IPS-NIHi11 (cell line): Measurements from ENCODE around the gene IBSP.
A peak's percentile ranks its signal among the peaks of the same experiment; 100 is the strongest.

Experiments used
- DNase-seq: peaks from one replicate; pipeline ENCODE4 v3.0.0; 2012; ENCODE audit warnings: mixed read lengths, low spot score

IBSP gene, protein sequence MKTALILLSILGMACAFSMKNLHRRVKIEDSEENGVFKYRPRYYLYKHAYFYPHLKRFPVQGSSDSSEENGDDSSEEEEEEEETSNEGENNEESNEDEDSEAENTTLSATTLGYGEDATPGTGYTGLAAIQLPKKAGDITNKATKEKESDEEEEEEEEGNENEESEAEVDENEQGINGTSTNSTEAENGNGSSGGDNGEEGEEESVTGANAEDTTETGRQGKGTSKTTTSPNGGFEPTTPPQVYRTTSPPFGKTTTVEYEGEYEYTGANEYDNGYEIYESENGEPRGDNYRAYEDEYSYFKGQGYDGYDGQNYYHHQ

DNA sequence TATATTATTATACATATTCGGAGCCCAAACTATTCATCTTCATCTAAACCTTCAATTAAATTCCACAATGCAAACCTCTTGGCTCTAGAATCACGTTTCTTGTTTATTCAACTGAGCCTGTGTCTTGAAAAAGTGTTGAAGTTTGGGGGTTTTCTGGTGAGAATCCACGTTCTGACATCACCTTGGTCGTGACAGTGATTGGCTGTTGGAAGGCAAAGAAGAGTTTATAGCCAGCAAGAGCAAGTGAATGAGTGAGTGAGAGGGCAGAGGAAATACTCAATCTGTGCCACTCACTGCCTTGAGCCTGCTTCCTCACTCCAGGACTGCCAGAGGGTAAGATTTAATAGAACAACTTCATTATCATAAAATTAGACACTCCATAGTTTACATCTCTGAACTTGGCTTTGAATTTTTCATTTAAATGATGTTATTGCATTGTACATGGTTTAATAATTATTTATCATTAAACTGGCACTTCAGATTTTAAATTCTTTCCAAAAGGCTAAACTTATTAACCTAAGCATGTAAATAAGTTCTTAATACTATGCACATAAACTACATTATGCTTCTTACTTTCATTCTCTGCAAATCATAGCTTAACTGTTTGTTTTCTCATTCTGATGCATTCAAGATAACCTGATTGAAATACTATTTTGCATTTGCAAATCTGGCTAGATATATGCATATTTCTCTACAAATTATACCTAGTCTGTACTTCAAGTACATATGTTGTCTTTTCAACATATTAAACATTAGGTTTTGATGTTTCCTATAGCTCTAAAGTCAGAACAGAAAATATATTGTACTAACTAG lies at the start of gene IBSP:
Gene IBSP, plus strand, starts transcription at position 254 of the 813 bp plus-strand sequence. CDS start 2,808 bp downstream, outside the sequence.
- DNase-seq = no peak

DNA sequence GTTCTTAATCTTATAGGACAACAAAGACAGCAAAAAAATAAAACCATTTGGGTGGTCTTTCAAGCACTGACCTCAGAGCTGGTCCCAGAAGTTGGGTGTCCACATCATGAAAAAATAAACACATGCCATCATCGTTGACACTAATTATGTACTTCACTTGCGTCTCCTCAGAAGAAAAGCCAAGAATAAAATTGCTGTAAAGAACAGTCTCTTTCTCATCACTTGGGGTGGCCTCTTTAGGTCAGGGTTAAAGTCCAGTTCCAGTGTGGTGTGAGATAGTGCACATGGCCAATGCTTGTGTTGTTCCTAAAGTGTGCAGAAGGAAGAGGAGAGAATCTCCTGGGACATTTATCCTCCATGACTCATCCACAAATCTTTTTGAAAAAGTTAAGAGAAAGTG lies 49.5 kb upstream of the IBSP start:
- DNase-seq = no peak

DNA sequence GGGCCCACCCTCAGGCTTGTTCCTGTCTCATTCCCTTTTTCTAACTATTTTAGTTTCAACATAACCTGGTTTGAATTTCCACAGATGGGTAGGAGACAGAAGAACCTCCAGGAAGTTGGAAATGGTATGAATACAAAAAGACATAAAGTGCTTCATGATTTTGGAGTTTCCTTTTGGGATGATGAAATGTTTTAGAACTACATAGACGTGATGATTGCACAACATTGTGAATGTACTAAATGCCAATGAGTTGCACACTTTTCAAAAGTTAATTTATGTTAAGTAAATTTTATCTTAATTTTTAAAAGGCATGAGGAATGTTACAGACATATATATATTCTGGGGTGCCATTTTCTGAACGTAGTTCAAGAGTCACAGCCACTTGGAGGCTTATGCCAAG lies 41.1 kb upstream of the IBSP start:
- no peak for DNase-seq

DNA sequence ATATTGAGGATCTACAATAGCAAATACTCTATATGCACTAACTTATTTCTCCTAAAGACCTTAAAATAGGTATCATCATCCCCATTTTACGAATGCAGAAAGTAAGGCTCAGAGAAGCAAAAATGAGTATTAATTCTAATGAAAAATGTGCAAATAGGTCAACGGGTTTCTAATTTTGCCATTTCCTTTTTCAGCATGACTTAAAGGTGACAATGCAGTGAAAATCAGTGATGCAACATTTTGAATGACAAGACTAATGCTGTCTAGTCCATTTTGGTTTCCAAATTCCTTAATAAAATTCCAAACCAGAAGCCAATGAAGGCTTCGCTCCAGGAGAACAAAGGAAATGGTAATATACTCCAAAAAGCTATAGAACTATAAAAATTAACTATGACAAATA lies 37.0 kb upstream of the IBSP start:
- DNase-seq = no peak

DNA sequence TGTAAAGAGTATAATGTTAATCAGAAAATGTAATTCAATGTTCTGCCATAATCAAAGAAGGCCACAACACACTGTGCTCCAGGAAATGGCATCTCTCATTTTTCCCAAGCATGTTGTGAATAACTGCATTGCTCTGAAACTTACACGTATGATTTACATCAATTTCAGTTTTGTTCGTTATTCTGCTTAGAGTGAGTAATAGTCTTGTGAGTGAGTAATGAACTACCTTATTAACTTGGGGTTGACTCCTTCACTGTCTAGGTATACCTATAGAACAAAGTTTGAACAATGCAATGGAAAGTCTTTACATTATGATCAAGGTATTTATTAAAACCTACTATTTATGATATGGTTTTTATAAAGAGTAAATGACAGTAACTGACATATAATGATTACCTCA lies 17.8 kb upstream of the IBSP start:
- no peak for DNase-seq

DNA sequence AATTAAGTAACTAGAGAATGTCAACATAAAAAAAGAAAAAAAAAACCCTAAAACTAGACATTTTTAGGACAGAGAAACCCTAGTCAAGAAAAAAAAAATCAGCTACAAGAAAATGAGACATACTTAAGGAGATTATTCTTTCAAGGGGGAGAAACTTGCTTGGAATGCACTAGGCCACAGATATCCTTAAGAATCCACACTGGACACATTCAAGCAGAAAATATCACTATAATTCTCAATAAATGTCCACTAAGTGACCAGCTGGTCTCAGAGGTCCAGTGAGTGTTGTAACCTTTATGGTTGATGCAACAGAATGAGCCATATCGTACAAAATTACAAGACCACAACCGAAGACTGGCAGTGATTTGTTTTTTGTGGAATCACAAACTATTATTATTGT lies 15.6 kb upstream of the IBSP start:
- DNase-seq = no peak

DNA sequence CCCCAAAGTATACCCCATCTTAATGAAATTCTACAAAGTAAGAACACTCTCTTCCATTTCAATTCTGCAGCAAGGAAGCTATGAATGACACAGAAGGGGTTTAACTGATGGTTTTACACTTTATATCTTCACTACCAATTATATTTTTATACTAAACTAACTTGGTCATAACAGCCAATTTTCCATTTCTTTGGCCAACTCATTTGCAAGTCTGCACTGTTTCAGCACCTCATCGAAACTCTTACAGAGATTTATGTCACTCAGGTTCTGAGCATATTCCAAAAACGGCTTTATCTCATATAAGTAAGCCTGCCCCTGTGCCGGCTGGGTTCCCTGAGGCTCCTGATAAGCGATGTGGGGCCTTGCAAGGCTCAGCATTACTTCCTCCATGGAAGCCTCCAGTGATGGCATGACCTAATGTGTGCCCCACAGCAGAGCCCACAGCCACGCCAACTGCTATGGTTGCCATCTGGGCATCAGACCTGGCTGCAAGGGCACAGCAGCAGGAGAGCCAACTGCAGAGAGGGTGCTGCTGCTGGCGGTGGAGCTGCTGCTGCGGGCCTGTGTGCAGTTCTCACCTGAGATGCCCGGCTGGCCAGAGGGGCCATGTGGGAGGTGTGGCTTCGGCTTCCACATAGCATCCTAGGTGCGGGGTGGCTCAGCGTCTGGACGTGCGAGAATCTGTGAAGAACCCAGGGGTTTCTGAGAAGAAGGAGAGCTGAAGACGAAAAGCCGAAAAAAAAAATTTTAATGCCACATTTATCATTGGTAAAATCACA lies 13.4 kb upstream of the IBSP start:
- DNase-seq = no peak

DNA sequence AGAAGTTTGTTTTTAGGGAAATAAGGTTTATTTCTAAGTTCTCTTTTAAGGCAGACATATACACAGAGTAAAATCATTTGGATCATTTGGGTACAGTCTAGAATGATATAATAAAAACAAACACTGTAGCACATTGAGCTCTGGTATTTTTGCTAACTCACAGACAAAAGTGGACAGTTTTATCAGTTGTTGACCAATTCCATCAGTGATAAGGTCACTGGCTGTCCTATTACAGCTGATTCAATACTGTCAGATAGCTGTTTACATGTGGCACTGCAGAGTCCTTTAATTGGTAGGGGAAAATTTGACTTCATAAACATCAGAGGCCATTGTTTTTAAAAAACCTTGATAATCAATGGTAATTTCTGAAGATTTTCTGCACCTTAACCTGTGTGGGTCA lies 3.5 kb downstream of the IBSP start:
- DNase-seq = no peak

DNA sequence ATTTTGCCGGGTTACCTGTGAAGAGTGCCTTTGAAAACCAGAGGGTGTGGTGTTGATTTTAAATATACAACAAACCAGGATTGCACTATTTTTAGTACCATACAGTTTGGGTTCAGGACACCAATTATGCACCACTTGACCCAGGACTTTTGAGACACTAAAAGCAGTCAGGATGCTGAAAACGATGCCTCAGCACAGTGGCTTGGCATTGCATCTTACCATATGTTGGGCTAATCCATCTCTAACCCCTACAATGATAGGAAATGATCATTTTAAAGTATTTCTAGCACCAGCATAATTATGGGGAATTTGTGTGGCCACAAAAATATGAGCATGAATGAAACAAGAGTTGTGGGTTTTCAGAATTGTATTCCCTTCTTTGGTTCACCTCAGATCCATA lies 4.1 kb downstream of the IBSP start:
- DNase-seq = no peak

DNA sequence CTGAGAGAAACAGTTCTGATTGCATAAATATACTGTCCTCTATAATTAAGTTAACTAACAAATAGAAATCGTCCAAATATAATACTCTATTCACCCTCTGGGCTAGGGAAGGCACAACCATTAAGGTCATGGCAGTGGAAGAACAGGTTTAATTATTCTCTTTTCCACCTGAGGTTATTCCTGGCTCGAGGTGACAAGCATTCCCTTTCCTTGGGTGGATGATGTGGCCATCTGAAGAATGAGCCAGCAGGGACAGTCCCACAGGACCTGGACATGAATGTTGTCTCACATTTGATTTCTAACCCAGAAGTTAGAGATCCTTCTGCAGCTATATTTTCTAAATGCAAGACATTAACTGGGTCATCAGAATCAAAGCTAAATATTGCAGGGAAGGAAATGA lies 5.5 kb downstream of the IBSP start:
- no peak for DNase-seq

DNA sequence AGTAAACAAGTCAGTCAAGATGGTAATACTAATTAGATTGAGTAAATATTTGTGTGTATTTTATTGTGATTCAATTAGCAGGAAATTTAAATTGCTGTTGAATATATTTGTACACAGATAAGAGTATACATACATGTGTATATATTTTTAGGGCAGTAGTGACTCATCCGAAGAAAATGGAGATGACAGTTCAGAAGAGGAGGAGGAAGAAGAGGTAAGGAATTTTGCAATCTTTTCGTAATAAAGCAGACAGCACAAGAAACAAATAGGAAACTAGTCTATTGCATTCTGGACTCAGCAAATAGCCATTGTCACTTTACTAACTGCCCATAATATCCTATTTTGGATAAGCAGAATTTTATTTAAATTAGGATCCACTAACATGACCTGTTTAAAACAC lies 6.6 kb downstream of the IBSP start:
- no peak for DNase-seq

DNA sequence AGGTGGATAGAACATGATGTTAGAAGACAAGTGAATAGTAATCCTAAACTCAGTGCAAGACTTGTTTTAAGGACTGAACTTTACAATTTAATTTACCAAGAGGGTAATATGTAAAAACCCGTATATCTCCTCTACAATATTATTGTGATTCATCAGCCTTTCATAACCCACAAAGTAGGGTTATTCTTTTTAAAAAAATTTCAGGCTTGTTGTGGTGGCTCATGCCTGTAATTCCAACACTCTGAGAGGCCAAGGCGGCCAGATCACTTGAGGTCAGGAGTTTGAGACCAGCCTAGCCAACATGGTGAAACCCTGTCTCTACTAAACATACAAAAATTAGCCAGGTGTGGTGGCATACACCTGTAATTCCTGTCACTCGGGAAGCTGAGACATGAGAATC lies 7.2 kb downstream of the IBSP start:
- no peak for DNase-seq

DNA sequence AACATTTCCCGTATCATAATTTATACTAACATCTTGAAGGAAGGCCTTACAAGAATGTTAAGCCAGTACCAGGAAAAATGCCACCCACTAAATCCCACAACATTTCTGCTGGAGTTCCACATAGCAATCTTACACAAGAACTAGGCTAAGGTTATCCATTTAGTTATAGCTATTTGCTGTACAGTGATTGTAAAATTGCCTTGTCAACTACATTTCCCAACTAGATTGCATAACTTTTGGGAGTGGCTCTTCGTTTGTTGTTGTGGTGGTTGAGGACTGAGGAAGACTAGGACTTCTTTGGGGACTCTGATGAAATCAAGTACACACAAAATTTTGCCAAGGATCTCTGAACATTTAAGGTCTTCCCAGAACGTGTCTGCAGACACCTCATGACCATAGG lies 8.0 kb downstream of the IBSP start:
- DNase-seq = no peak

DNA sequence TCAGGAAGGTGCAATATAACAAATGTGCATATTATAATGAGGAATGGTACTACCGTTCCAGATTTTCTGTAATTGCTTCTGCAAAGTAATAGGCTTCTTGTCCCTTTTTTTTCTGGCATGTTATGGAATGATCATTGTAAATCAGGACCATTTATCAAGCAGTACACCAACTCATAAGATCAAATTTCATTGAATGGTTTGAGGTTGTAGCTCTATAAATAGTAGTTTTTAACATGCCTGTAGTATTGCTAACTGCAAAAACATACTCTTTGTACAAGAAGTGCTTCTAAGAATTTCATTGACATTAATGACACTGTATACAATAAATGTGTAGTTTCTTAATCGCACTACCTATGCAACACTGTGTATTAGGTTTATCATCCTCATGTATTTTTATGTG lies 12.6 kb downstream of the IBSP start:
- no peak for DNase-seq

DNA sequence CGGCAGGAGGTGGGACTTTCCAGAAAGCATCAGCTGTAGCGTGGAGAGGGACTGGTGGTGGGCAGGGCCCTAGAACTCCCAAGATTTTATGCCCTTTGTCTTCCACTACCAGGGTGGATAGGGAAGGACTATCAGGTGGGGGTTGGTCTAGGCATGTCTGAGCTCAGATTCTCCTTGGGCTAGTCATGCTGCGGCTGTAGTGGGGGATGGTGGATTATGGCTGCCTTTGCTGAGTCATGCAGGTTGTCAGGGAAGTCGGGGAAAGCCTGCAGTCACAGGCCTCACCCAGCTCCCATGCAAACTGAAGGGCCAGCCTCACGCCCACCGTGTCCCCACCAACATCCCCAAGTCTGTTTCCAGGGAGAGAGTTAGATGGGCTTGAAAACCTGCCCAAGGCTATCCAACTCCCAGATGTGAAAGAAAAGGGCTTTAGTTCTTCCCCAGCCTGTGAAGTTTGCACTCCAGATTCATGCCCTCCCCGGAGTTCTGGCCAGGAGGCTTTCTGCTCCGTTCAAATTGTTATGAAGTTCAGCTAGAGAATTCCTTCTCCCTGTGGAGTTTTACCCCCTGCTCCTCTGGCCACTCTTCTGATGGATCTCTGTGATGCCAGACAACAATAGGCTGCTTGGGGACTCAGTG lies 20.0 kb downstream of the IBSP start:
- peak; percentile 22 for DNase-seq

DNA sequence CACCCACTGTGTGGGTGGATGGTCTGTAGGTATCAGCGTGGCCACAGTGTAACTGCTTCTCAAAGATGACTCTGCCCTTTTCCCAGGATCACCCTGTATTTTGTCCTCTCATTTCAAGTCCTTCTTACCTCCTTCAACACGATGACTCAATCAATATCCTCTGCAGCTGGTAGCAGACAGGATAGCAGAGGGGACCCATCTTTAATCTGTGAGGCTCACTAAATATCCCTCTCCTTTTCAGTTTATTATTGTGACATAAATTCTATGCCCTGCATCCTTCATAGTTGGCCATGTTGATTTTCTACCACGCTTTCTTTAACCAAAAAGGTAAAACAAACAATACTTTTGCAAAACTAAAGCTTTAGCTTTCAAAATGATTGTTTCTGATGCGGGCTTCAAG lies 23.8 kb downstream of the IBSP start:
- no peak for DNase-seq

DNA sequence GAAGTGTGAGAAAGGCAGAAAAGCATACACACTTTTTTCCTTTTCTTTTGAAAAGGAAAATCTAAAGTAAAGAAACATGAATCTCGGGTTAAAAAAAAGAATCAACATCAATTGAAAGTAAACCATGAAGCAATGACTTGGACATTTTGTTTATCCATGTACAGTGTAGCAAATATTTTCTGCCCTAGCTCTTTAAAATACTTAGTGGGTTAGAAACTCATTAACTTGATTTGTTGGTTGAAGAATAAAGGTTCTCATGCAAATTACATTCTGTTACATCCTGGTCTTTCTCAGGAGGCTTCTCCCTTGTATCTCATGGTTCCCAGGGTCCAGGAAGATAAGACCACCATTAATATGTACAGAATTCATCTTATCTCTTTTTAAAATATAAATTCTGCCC lies 24.4 kb downstream of the IBSP start:
- DNase-seq = no peak

DNA sequence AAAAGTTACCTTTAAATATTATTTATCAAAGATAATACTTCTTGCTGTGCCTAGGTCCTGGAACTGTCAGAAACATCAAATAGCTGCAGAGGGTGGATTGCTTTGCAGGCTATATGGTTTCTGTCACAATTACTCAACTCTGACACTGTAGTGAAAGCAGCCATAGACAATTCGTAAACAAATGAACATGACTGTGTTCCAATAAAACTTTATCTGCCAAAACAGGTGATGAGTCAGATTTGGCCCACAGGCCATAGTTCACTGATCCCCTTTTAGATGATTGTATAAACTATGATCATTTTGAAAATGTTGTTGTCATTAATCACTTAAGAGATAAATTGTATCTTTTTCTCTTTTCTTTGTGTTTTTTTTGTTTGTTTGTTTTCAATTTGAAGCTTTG lies 25.0 kb downstream of the IBSP start:
- DNase-seq = no peak

DNA sequence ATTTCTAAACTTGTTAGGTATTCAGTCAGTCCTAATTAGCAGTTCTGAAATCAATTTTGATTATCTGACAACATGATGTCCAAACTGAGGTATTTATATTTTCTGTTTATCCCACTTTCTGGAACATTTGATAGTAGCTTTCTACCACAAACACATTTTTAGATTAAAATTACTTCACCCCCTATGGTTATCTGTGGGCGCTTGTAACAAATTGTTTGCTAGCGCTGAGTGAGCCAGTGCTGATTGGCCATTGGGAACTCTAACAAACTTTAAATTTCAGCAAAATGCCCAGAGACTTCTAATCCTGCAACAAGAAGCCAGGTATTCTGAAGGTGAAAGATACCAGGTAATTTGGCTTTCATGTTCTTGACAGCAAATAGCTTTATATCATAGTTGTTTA lies 33.3 kb downstream of the IBSP start, which contains the start of gene MEPE:
Gene MEPE, plus strand, starts transcription at position 301 of the 400 bp plus-strand sequence. CDS start 1,746 bp downstream, outside the sequence.
- no peak for DNase-seq

DNA sequence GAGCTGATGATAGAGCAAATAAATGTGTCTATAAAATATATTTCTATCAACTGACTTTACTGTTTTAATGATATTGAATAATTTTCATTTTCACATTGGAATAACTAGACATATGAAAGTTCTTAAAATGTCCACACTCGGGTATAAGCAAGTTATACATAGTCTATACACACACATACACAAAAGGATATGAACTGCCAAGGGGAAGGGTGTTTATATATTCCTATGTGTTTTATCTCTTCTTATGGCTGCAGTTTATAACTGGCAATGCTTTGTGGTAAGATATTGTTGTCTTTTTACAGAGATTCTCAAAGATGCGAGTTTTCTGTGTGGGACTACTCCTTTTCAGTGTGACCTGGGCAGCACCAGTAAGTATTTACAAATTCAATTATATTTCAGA lies 35.0 kb downstream of the IBSP start:
- no peak for DNase-seq

DNA sequence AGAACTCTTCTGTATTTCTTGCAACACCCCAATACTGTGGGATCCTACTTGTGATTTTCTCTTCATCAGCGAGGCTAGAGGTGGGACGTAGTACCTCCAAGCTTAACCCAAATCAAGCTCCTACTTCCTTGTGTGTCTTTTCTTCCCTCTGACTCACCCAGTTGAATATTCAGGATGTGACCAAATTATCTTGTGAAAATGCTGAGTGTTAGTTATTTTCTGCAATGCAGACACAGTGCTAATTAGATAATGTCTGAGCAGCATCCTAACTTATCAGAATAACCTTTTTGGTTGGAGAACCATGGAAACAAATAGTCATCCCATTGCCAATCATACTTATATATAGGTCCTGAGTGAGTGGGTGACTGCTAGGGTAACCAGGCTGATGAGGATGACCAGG lies 35.8 kb downstream of the IBSP start:
- no peak for DNase-seq

DNA sequence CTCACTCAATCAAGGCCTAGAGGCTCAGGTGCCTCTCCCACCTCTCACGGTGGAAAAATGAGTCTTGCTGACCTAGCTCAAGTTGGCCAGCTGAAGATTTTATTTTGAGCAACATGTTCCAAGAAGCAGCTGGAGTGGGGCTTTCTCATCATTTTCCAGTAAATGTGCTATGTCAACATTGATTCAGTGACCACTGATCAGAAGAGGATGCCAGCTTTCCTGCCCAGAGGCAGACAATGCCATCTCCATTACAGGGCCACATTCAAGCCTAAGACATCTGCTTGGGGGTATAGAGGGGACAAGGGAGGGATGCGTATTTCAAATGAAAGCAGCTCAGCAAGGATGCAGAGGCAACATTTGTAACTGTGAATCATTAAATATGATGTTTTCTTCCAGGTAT lies 36.4 kb downstream of the IBSP start:
- no peak for DNase-seq
